ENCODE measurements around the gene TBC1D1. TPM values are rescaled to one million over a fixed set of nuclear protein-coding genes. Genes with fewer than 3 reads are reported as not detected.
A peak's percentile ranks its signal among the peaks of the same experiment; 100 is the strongest.

The TBC1D1 gene
- polyA plus RNA-seq, 3 donors, result 23.3 to 70.0 (median 31.5) TPM

- peaks cover 84 to 99% of the 10 kb centered on the region in 2 donors for H3K36me3 Mint-ChIP-seq
- H3K4me3 ChIP-seq (replicated peaks in 1 of 3; ENCODE audit: low read depth in 2 of 3, low read length in 3 of 3), result no peak overlapping the region
- TF ChIP-seq CTCF (IDR thresholded peaks at IDR 0.05), result no peak
- no peaks in the 10 kb centered on the region for H3K9me3 Mint-ChIP-seq
- WGBS (ENCODE audit: insufficient coverage), result 95% methylated on average over 3 of the region's 7 CpGs
- no peaks in the 10 kb centered on the region for H3K79me2 ChIP-seq (ENCODE audit: insufficient read depth, low read length)
- no peak overlapping the region for H3K4me3 Mint-ChIP-seq
- no peak overlapping the region for H2AFZ ChIP-seq (ENCODE audit: insufficient read depth, low read depth, low read length, poor library complexity, severe bottlenecking)
- intact Hi-C loops (cut with micrococcal nuclease), result no loop called here
- H3K27me3 ChIP-seq (ENCODE audit: control insufficient read depth in 2 of 2, insufficient read depth in 2 of 2, low read length in 2 of 2), result no peaks in the 10 kb centered on the region
- no peaks in the 10 kb centered on the region for H3K4me1 ChIP-seq (ENCODE audit: control insufficient read depth in 1 of 2, insufficient read depth in 2 of 2, low read length in 2 of 2)
- DNase-seq, result no peak
- H3K9ac ChIP-seq (ENCODE audit: insufficient read depth, low read length, poor library complexity, severe bottlenecking), result no peak overlapping the region
- peaks cover 85 to 97% of the 10 kb centered on the region in 2 donors for H3K36me3 ChIP-seq (replicated peaks in 1 of 2; ENCODE audit: control insufficient read depth in 1 of 2, insufficient read depth in 2 of 2, low read length in 2 of 2)
- peak overlapping the region in 1 of 7 donors; percentile 18 for H3K27ac Mint-ChIP-seq
- peaks cover 4% of the 10 kb centered on the region for H3K4me1 Mint-ChIP-seq
- H3K27ac ChIP-seq (ENCODE audit: low read depth in 1 of 2, low read length in 2 of 2), result peak overlapping the region in 1 of 2 donors; percentile 16
- no peaks in the 10 kb centered on the region for H3K9me3 ChIP-seq (replicated peaks in 1 of 2; ENCODE audit: control insufficient read depth in 1 of 2, insufficient read depth in 1 of 2, low read length in 2 of 2)
- no peaks in the 10 kb centered on the region for H4K20me1 ChIP-seq (ENCODE audit: insufficient read depth, low read length)
- H3K4me2 ChIP-seq (replicated peaks; ENCODE audit: extremely low read depth, low read length, poor library complexity, severe bottlenecking), result no peak overlapping the region
- peaks cover 0 to 3% (median 0%) of the 10 kb centered on the region in 3 donors for H3K27me3 Mint-ChIP-seq (ENCODE audit: low read depth in 3 of 3)
Measured at GRCh38 chr4:38102957-38103588, 212.2 kb downstream of the TBC1D1 start.

- Histone ChIP-seq H3K4me1 (ENCODE audit: control insufficient read depth in 1 of 2, insufficient read depth in 2 of 2, low read length in 2 of 2) (no peaks in the 10 kb centered on the region), H3K4me2 (replicated peaks; ENCODE audit: extremely low read depth, low read length, poor library complexity, severe bottlenecking) (no peak overlapping the region), H3K4me3 (replicated peaks in 1 of 3; ENCODE audit: low read depth in 2 of 3, low read length in 3 of 3) (no peak overlapping the region), H2AFZ (ENCODE audit: insufficient read depth, low read depth, low read length, poor library complexity, severe bottlenecking) (no peak overlapping the region), H3K9ac (ENCODE audit: insufficient read depth, low read length, poor library complexity, severe bottlenecking) (no peak overlapping the region), H3K36me3 (replicated peaks in 1 of 2; ENCODE audit: control insufficient read depth in 1 of 2, insufficient read depth in 2 of 2, low read length in 2 of 2) (peaks cover 87 to 97% of the 10 kb centered on the region in 2 donors), H3K9me3 (replicated peaks in 1 of 2; ENCODE audit: control insufficient read depth in 1 of 2, insufficient read depth in 1 of 2, low read length in 2 of 2) (no peaks in the 10 kb centered on the region), H3K79me2 (ENCODE audit: insufficient read depth, low read length) (no peaks in the 10 kb centered on the region), H4K20me1 (ENCODE audit: insufficient read depth, low read length) (no peaks in the 10 kb centered on the region), H3K27ac (ENCODE audit: low read depth in 1 of 2, low read length in 2 of 2) (peak overlapping the region in 1 of 2 donors; percentile 17), H3K27me3 (ENCODE audit: control insufficient read depth in 2 of 2, insufficient read depth in 2 of 2, low read length in 2 of 2) (no peaks in the 10 kb centered on the region)
- Mint-ChIP-seq H3K9me3 (no peaks in the 10 kb centered on the region), H3K4me3 (no peak overlapping the region), H3K27ac (peak overlapping the region in 3 of 7 donors; percentile 32 to 73 (median 68)), H3K4me1 (peaks cover 4% of the 10 kb centered on the region), H3K27me3 (ENCODE audit: low read depth in 3 of 3) (peaks cover 0 to 3% (median 0%) of the 10 kb centered on the region in 3 donors), H3K36me3 (peaks cover 91 to 100% of the 10 kb centered on the region in 2 donors)
- WGBS (ENCODE audit: insufficient coverage), result 94% methylated on average over 5 of the region's 7 CpGs
- DNase-seq, result no peak
- TF ChIP-seq CTCF (IDR thresholded peaks at IDR 0.05), result no peak
- intact Hi-C loops (cut with micrococcal nuclease), result no loop called here
Measured at GRCh38 chr4:38105475-38106220, 214.8 kb downstream of the TBC1D1 start.

Measured in CD14-positive monocyte (primary cell).